IMR-90 (cell line): Measurements from ENCODE around the gene ABHD16A. TPM values are rescaled to one million over a fixed set of nuclear protein-coding genes. Genes with fewer than 3 reads are reported as not detected.

Source experiments
- ATAC-seq: fragments of 200-7000 bp; cut with Tn5 transposase; 2 replicates; pipeline ENCODE4 v1.9.1; 2020; ENCODE audit warnings: low read depth, mild to moderate bottlenecking, moderate library complexity
- BruUV-seq: library from RNA; stranded (reverse); fragments of 400-500 nt; replicated peaks from 2 replicates; lab custom pipeline; 2021; lab: Mats Ljungman, UMichigan
- CTCF ChIA-PET: fragments of 300-600 bp; formaldehyde crosslinking; extraction: SDS; loops from one replicate; lab custom pipeline; 2021; ENCODE audit warnings: antibody characterized with exemption; lab: Yijun Ruan, JAX
- POLR2A ChIA-PET: fragments of 300-600 bp; sonication (Branson Sonifier 250); formaldehyde crosslinking; loops from one replicate; lab custom pipeline; 2022; ENCODE audit warnings: antibody characterized with exemption; ENCODE audit not compliant: unreplicated experiment; lab: Charles Lee
- DNase-seq: peaks from one replicate; pipeline ENCODE4 v3.0.0; 2013
- H2AFZ ChIP-seq: replicated peaks from 2 replicates; pipeline ENCODE3; 2013; ENCODE audit warnings: low read length, mild to moderate bottlenecking; ENCODE audit not compliant: poor library complexity
- H2AK5ac ChIP-seq: 2 replicates; pipeline ENCODE4 v1.6.1; 2013; ENCODE audit warnings: low read depth, low read length, inconsistent platforms
- H2AK9ac ChIP-seq: replicated peaks from 2 replicates; pipeline ENCODE3; 2013; ENCODE audit warnings: mild to moderate bottlenecking, low read depth, low read length, moderate library complexity; ENCODE audit not compliant: poor library complexity
- H2BK120ac ChIP-seq: 2 replicates; pipeline ENCODE4 v1.6.1; 2013; ENCODE audit warnings: low read depth, low read length, inconsistent platforms
- H2BK15ac ChIP-seq: 3 replicates; pipeline ENCODE4 v1.6.1; 2013; ENCODE audit warnings: low read depth, low read length, inconsistent platforms
- H2BK20ac ChIP-seq: 2 replicates; pipeline ENCODE4 v1.6.1; 2013; ENCODE audit warnings: low read depth, mild to moderate bottlenecking, inconsistent platforms, low read length, moderate library complexity
- H2BK5ac ChIP-seq: 2 replicates; pipeline ENCODE4 v1.6.1; 2013; ENCODE audit warnings: mild to moderate bottlenecking, low read depth, low read length, inconsistent platforms; ENCODE audit not compliant: poor library complexity, severe bottlenecking
- H3K14ac ChIP-seq: replicated peaks from 2 replicates; pipeline ENCODE4 v1.6.1; 2013; ENCODE audit warnings: low read depth, low read length, inconsistent platforms
- H3K18ac ChIP-seq: 2 replicates; pipeline ENCODE4 v1.6.1; 2013; ENCODE audit warnings: low read depth, low read length, control low read depth
- H3K23ac ChIP-seq: 2 replicates; pipeline ENCODE4 v1.6.1; 2013; ENCODE audit warnings: low read depth, low read length, inconsistent platforms
- H3K27ac ChIP-seq: 2 replicates; pipeline ENCODE4 v1.5.1; 2013; ENCODE audit warnings: mild to moderate bottlenecking, control low read depth, low read length; ENCODE audit not compliant: insufficient read depth
- H3K27me3 ChIP-seq: 2 replicates; pipeline ENCODE4 v1.6.1; 2013; ENCODE audit warnings: low read length; ENCODE audit not compliant: control insufficient read depth, insufficient read depth
- H3K36me3 ChIP-seq: 2 replicates; pipeline ENCODE4 v1.6.1; 2013; ENCODE audit warnings: low read length, mixed read lengths; ENCODE audit not compliant: control insufficient read depth, insufficient read depth
- H3K4ac ChIP-seq: 2 replicates; pipeline ENCODE4 v1.6.1; 2013; ENCODE audit warnings: low read depth, low read length, inconsistent platforms
- H3K4me1 ChIP-seq: 2 replicates; pipeline ENCODE4 v1.6.1; 2013; ENCODE audit warnings: low read length, mixed read lengths; ENCODE audit not compliant: control insufficient read depth, insufficient read depth
- H3K4me2 ChIP-seq: 2 replicates; pipeline ENCODE4 v1.6.1; 2013; ENCODE audit warnings: low read depth, mild to moderate bottlenecking, control low read depth, low read length, moderate library complexity
- H3K4me3 ChIP-seq: 2 replicates; pipeline ENCODE4 v1.5.1; 2013; ENCODE audit warnings: low read depth, mild to moderate bottlenecking, control low read depth, low read length, moderate library complexity; ENCODE audit not compliant: insufficient read depth
- H3K56ac ChIP-seq: 2 replicates; pipeline ENCODE4 v1.6.1; 2013; ENCODE audit warnings: low read length, inconsistent platforms; ENCODE audit not compliant: insufficient read depth; ENCODE audit errors: extremely low read depth
- H3K79me1 ChIP-seq, 2 experiments: 2 replicates each; pipeline ENCODE4 v1.6.1; 2013; ENCODE audit warnings: low read length in 2 of 2, inconsistent platforms in 1 of 2, low read depth in 1 of 2
- H3K9ac ChIP-seq: 2 replicates; pipeline ENCODE4 v1.6.1; 2013; ENCODE audit warnings: low read depth, low read length, control low read depth
- H3K9me1 ChIP-seq: 2 replicates; pipeline ENCODE4 v1.6.1; 2013; ENCODE audit warnings: low read length, inconsistent platforms; ENCODE audit not compliant: insufficient read depth
- H3K9me3 ChIP-seq: 2 replicates; pipeline ENCODE4 v1.6.1; 2013; ENCODE audit warnings: low read length; ENCODE audit not compliant: control insufficient read depth, insufficient read depth
- H4K20me1 ChIP-seq: 2 replicates; pipeline ENCODE4 v1.6.1; 2013; ENCODE audit warnings: low read length, inconsistent platforms; ENCODE audit not compliant: insufficient read depth
- H4K5ac ChIP-seq: 2 replicates; pipeline ENCODE4 v1.6.1; 2013; ENCODE audit warnings: mild to moderate bottlenecking, low read depth, low read length, control low read depth
- H4K8ac ChIP-seq, 2 experiments: 2 replicates each; pipeline ENCODE4 v1.6.1; 2013; ENCODE audit warnings: low read depth in 2 of 2, low read length in 2 of 2, control low read depth in 1 of 2, inconsistent platforms in 1 of 2
- H4K91ac ChIP-seq: 2 replicates; pipeline ENCODE4 v1.6.1; 2013; ENCODE audit warnings: low read depth, low read length, inconsistent platforms; ENCODE audit not compliant: insufficient read depth
- BHLHE40 ChIP-seq: fragments of 150-350 bp; IDR thresholded peaks from 2 replicates; pipeline ENCODE4 v1.6.1; 2016; ENCODE audit warnings: mild to moderate bottlenecking, low read depth, low read length
- CEBPB ChIP-seq: IDR thresholded peaks from 2 replicates; pipeline ENCODE4 v1.6.1; 2012; ENCODE audit warnings: low read depth, low read length, improper control_type of control experiment
- CHD1 ChIP-seq: IDR thresholded peaks from 2 replicates; pipeline ENCODE4 v1.6.1; 2012; ENCODE audit warnings: low read depth, low read length, improper control_type of control experiment
- FOS ChIP-seq: fragments of 150-350 bp; IDR thresholded peaks from 2 replicates; pipeline ENCODE4 v1.6.1; 2016; ENCODE audit warnings: low read depth, low read length
- MAFK ChIP-seq: IDR thresholded peaks from 2 replicates; pipeline ENCODE4 v1.6.1; 2012; ENCODE audit warnings: low read depth, low read length, improper control_type of control experiment
- MAZ ChIP-seq: IDR thresholded peaks from 2 replicates; pipeline ENCODE4 v1.6.1; 2012; ENCODE audit warnings: low read depth, mild to moderate bottlenecking, low read length, improper control_type of control experiment, moderate library complexity, borderline replicate concordance
- MXI1 ChIP-seq: IDR thresholded peaks from 2 replicates; pipeline ENCODE4 v1.6.1; 2012; ENCODE audit warnings: low read depth, mild to moderate bottlenecking, low read length, moderate library complexity, borderline replicate concordance
- NFE2L2 ChIP-seq: fragments of 150-350 bp; IDR thresholded peaks from 2 replicates; pipeline ENCODE4 v1.6.1; 2016; ENCODE audit warnings: low read depth, mild to moderate bottlenecking, low read length
- POLR2A ChIP-seq: IDR thresholded peaks from 2 replicates; pipeline ENCODE4 v1.6.1; 2012; ENCODE audit warnings: mild to moderate bottlenecking, low read depth, low read length
- RAD21 ChIP-seq: IDR thresholded peaks from 2 replicates; pipeline ENCODE4 v1.6.1; 2012; ENCODE audit warnings: low read length, improper control_type of control experiment
- RCOR1 ChIP-seq: IDR thresholded peaks from 2 replicates; pipeline ENCODE4 v1.6.1; 2012; ENCODE audit warnings: mild to moderate bottlenecking, low read length, improper control_type of control experiment; ENCODE audit not compliant: insufficient replicate concordance
- RFX5 ChIP-seq: IDR thresholded peaks from 2 replicates; pipeline ENCODE4 v1.8.0; 2012; ENCODE audit warnings: low read depth, mild to moderate bottlenecking, low read length, moderate library complexity
- SMC3 ChIP-seq: fragments of 150-350 bp; IDR thresholded peaks from 2 replicates; pipeline ENCODE4 v1.6.1; 2016; ENCODE audit warnings: low read depth, mild to moderate bottlenecking, antibody characterized with exemption, low read length, moderate library complexity
- WGBS, 2 experiments: methylation state at CpG; one replicate each; pipeline versions ENCODE4 v1.1.5 to v1.1.7; 2013; ENCODE audit warnings: missing lambda C conversion rate in 2 of 2; ENCODE audit not compliant: insufficient read length in 1 of 2; ENCODE audit errors: extremely low coverage in 2 of 2; 5-methylcytosine and 5-hydroxymethylcytosine counted together
- dilution Hi-C: fragments of 300-500 bp; cut with HindIII; formaldehyde crosslinking; loops from one replicate; pipeline ENCODE4 v1.14.3; 2018; ENCODE audit warnings: low sequenced_read_pairs; ENCODE audit not compliant: unreplicated experiment
- in situ Hi-C: fragments of 300-500 bp; cut with MboI; formaldehyde crosslinking; loops from 3 replicates; pipeline ENCODE4 v1.14.3; 2019; ENCODE audit warnings: low sequenced_read_pairs, inconsistent platforms, mixed read lengths
- intact Hi-C: fragments of 100-400 bp; cut with micrococcal nuclease; formaldehyde crosslinking; loops from 2 replicates; pipeline ENCODE4 v1.10.0; 2022
- polyA plus RNA-seq, 3 experiments: library from polyadenylated mRNA; depleted of rRNA; stranded (reverse); fragments of >200 nt; gene quantifications; 2 replicates each; pipeline ENCODE4 v1.2.3, GENCODE V29; 2012; ENCODE audit warnings: low replicate concordance in 1 of 3
- total RNA-seq: library from RNA; depleted of rRNA; stranded (reverse); fragments of >200 nt; gene quantifications from 2 replicates; pipeline ENCODE4 v1.2.3, GENCODE V29; 2012
- TF ChIP-seq, protein P1 (sequence below): fragments of 150-350 bp; IDR thresholded peaks from 2 replicates; pipeline ENCODE4 v1.6.1; 2016; ENCODE audit warnings: low read depth, mild to moderate bottlenecking, low read length, moderate library complexity, borderline replicate concordance
- TF ChIP-seq, protein P2 (sequence below): conservative IDR thresholded peaks from 2 replicates; pipeline ENCODE4 v1.5.1; 2012; ENCODE audit warnings: mild to moderate bottlenecking, low read depth, low read length, improper control_type of control experiment
- TF ChIP-seq, protein P3 (sequence below): fragments of 150-350 bp; IDR thresholded peaks from 2 replicates; pipeline ENCODE4 v1.6.1; 2017; ENCODE audit warnings: mild to moderate bottlenecking, antibody characterized with exemption, low read length, low read depth

ABHD16A gene
- total and polyA plus RNA-seq, 2 of the 4 experiments (the other 2 are of a cell fraction), result 31.5 to 35.1 TPM

DNA sequence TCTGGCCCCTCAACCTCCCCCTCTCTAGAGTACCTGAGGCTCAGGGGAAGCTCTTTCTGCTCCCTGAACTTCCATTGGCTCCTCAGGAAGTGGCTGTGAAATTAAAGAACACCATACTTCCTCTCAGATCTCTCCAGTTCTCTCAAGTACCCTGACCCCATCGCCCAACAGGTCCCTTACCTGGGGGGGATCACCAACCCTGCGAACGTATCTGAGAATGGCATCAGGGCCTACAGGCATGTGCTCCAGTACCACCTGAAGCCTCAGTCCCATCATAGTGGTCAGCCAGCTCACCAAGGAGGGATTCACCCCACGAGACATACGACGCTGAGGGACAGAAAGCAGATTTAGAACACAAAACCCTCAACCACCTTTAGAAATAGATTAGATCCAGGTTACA is 62.5 kb downstream of the ABHD16A start:
- Histone ChIP-seq H4K5ac (no peak overlapping the region), H3K56ac (no peak overlapping the region), H2BK5ac (no peak overlapping the region), H3K9ac (no peak overlapping the region), H3K79me1 (peaks cover 11 to 16% of the 10 kb centered on the region in 2 experiments; a peak in 3 of 4 replicates), H4K91ac (no peak overlapping the region), H2AK5ac (no peak overlapping the region), H2AK9ac (no peak overlapping the region), H3K23ac (no peak overlapping the region), H2AFZ (no peak overlapping the region), H3K4ac (no peak overlapping the region), H3K18ac (no peak overlapping the region), H3K9me3 (no peaks in the 10 kb centered on the region), H4K20me1 (peaks cover 10% of the 10 kb centered on the region), H3K27ac (no peak overlapping the region), H3K4me3 (no peak overlapping the region), H3K27me3 (no peaks in the 10 kb centered on the region), H4K8ac (no peak overlapping the region), H3K4me2 (no peak overlapping the region), H3K14ac (no peak overlapping the region), H3K4me1 (no peaks in the 10 kb centered on the region; the same call in 1 of the 2 replicates), H2BK20ac (no peak overlapping the region), H3K9me1 (0 out of 2 replicates have a peak, but pooled peaks cover 3% of the 10 kb centered on the region), H2BK15ac (no peak overlapping the region), H3K36me3 (peaks cover 81% of the 10 kb centered on the region), H2BK120ac (no peak overlapping the region)
- WGBS, 2 experiments, result 94% methylated on average over 3 of the region's 6 CpGs; no CpG with 5 or more reads in 1 of the 2 experiments
- no peak for ATAC-seq
- ChIA-PET POLR2A (interaction anchor here (1.3 kb wide), 1 partner anchor 20 kb away, joined by 3 read pairs; the partner anchor contains the start of gene C6orf47), CTCF (no interaction called here)
- dilution Hi-C loops (no loop called here), in situ Hi-C loops (no loop called here), intact Hi-C loops (no loop called here)
- TF ChIP-seq RAD21 (no peak), RCOR1 (no peak), SMC3 (no peak), BHLHE40 (no peak), NFE2L2 (no peak), MAFK (no peak), MXI1 (no peak), POLR2A (no peak), CEBPB (no peak), RFX5 (no peak), CHD1 (no peak), MAZ (no peak), FOS (no peak)
- TF ChIP-seq, protein P1, sequence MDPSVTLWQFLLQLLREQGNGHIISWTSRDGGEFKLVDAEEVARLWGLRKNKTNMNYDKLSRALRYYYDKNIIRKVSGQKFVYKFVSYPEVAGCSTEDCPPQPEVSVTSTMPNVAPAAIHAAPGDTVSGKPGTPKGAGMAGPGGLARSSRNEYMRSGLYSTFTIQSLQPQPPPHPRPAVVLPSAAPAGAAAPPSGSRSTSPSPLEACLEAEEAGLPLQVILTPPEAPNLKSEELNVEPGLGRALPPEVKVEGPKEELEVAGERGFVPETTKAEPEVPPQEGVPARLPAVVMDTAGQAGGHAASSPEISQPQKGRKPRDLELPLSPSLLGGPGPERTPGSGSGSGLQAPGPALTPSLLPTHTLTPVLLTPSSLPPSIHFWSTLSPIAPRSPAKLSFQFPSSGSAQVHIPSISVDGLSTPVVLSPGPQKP, result no peak
- TF ChIP-seq, protein P2, sequence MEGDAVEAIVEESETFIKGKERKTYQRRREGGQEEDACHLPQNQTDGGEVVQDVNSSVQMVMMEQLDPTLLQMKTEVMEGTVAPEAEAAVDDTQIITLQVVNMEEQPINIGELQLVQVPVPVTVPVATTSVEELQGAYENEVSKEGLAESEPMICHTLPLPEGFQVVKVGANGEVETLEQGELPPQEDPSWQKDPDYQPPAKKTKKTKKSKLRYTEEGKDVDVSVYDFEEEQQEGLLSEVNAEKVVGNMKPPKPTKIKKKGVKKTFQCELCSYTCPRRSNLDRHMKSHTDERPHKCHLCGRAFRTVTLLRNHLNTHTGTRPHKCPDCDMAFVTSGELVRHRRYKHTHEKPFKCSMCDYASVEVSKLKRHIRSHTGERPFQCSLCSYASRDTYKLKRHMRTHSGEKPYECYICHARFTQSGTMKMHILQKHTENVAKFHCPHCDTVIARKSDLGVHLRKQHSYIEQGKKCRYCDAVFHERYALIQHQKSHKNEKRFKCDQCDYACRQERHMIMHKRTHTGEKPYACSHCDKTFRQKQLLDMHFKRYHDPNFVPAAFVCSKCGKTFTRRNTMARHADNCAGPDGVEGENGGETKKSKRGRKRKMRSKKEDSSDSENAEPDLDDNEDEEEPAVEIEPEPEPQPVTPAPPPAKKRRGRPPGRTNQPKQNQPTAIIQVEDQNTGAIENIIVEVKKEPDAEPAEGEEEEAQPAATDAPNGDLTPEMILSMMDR, result no peak
- TF ChIP-seq, protein P3, sequence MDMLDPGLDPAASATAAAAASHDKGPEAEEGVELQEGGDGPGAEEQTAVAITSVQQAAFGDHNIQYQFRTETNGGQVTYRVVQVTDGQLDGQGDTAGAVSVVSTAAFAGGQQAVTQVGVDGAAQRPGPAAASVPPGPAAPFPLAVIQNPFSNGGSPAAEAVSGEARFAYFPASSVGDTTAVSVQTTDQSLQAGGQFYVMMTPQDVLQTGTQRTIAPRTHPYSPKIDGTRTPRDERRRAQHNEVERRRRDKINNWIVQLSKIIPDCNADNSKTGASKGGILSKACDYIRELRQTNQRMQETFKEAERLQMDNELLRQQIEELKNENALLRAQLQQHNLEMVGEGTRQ, result no peak
- no peak for DNase-seq
- BruUV-seq, result TSS peak; percentile 93
